ENCODE data around the gene VSX1.

The VSX1 gene

DNA sequence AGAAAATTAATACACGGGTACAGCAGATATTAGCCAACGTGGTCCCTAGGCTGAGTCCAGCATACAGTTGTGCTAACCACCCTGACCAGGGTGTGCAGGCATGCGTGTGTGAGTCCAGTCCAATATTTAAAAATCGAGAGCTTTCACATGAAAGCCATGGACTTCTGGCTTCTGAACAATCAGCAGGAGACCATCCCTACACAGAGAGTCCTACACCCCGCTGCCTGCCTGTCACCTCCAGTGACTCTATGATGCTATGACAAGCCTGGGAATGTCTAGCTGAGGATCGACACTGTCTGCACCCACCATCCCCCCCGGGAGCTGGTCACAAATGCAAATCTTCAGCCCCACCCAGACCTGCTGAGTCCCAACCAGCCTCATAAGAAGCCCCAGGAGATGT is 31.9 kb downstream of the VSX1 start:
- Histone ChIP-seq H2AFZ (ENCODE audit: low read length) (no peak overlapping the region), H3K27me3 (ENCODE audit: control insufficient read depth in 3 of 3, insufficient read depth in 3 of 3, low read depth in 1 of 3, low read length in 3 of 3) (peaks cover 0 to 64% (median 4%) of the 10 kb centered on the region in 3 experiments), H3K14ac (ENCODE audit: low read length) (no peak overlapping the region), H3K4me1 (ENCODE audit: control insufficient read depth in 2 of 2, insufficient read depth in 1 of 2, low read depth in 1 of 2, low read length in 2 of 2) (peaks cover 0 to 2% of the 10 kb centered on the region in 2 donors), H3K79me1 (ENCODE audit: low read depth, low read length) (no peaks in the 10 kb centered on the region), H4K91ac (ENCODE audit: low read depth, low read length, poor library complexity) (no peak overlapping the region), H3K27ac (replicated peaks; ENCODE audit: low read length) (no peak overlapping the region), H2BK5ac (ENCODE audit: low read length) (no peak overlapping the region), H3K4ac (ENCODE audit: low read length) (no peak overlapping the region), H3K36me3 (replicated peaks in 1 of 2; ENCODE audit: control insufficient read depth in 2 of 2, insufficient read depth in 2 of 2, low read length in 2 of 2) (no peaks in the 10 kb centered on the region), H2BK15ac (ENCODE audit: low read length) (no peak overlapping the region), H3K9me3 (replicated peaks in 1 of 2; ENCODE audit: control insufficient read depth in 2 of 2, insufficient read depth in 1 of 2, low read depth in 1 of 2, low read length in 2 of 2) (no peaks in the 10 kb centered on the region), H3K9ac (ENCODE audit: low read depth, low read length, poor library complexity) (no peak overlapping the region), H2BK120ac (ENCODE audit: low read depth, low read length) (no peak overlapping the region), H3K18ac (ENCODE audit: low read length) (no peak overlapping the region), H3K23ac (ENCODE audit: low read depth, low read length, poor library complexity) (no peak overlapping the region), H3K4me3 (ENCODE audit: low read length in 2 of 2) (no peak overlapping the region), H4K8ac (ENCODE audit: low read depth, low read length) (no peak overlapping the region), H2BK12ac (ENCODE audit: low read length) (no peak overlapping the region), H3K4me2 (ENCODE audit: insufficient read depth, low read length, poor library complexity, severe bottlenecking) (no peak overlapping the region), H2AK5ac (ENCODE audit: low read depth, low read length) (no peak overlapping the region)
- DNase-seq (ENCODE audit: low spot score), result no peak
- WGBS, 2 donors (ENCODE audit: extremely low coverage in 2 of 2, insufficient read length in 2 of 2, insufficient replicate concordance in 1 of 2), result no CpG with 5 or more reads among the region's 7 CpGs

DNA sequence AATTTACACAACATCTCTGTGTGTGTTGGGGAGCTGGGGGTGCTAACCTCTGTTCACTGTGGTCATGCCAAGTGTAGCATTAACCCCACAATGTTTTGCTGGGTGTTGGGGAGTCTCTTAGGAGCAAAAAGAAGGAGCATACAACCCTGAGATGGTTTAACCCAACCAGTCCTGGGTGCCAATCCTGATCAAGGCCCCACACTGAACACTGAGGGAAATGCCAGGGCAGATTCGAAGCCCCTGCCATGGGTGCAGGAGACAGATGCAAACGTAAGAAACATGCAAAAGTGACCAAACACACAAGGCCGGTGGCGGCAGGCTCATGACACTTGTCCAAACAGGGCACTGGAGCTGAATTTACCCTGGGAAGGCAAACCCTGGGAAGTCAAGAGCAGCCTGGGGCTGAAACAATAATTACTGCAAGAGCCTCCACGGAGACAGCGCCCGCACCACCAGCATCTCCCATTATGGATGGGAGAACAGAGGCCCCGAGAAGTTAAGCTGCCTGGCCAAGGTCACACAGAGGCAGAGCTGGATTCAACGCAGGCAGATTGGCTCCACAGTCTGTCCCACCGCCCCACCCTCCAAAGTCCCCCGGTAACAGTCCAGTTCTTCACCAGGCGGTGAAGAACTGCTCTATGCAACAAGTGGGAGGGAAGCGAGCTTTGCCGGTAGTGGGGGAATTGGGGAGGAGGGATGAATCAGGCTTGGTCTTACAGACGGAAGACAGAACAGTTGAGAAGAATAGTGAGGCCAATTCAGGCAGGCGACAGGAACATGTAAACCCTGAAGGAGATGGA is 32.5 kb downstream of the VSX1 start:
- no peak for DNase-seq (ENCODE audit: low spot score)
- Histone ChIP-seq H2BK5ac (ENCODE audit: low read length) (no peak overlapping the region), H4K91ac (ENCODE audit: low read depth, low read length, poor library complexity) (no peak overlapping the region), H2BK12ac (ENCODE audit: low read length) (no peak overlapping the region), H3K9ac (ENCODE audit: low read depth, low read length, poor library complexity) (no peak overlapping the region), H4K8ac (ENCODE audit: low read depth, low read length) (no peak overlapping the region), H3K79me1 (ENCODE audit: low read depth, low read length) (no peaks in the 10 kb centered on the region), H2BK15ac (ENCODE audit: low read length) (no peak overlapping the region), H2BK120ac (ENCODE audit: low read depth, low read length) (no peak overlapping the region), H3K27ac (replicated peaks; ENCODE audit: low read length) (no peak overlapping the region), H3K4me2 (ENCODE audit: insufficient read depth, low read length, poor library complexity, severe bottlenecking) (no peak overlapping the region), H2AFZ (ENCODE audit: low read length) (no peak overlapping the region), H3K23ac (ENCODE audit: low read depth, low read length, poor library complexity) (no peak overlapping the region), H3K9me3 (replicated peaks in 1 of 2; ENCODE audit: control insufficient read depth in 2 of 2, insufficient read depth in 1 of 2, low read depth in 1 of 2, low read length in 2 of 2) (no peaks in the 10 kb centered on the region), H3K4me1 (ENCODE audit: control insufficient read depth in 2 of 2, insufficient read depth in 1 of 2, low read depth in 1 of 2, low read length in 2 of 2) (peaks cover 0 to 2% of the 10 kb centered on the region in 2 donors), H2AK5ac (ENCODE audit: low read depth, low read length) (no peak overlapping the region), H3K27me3 (ENCODE audit: control insufficient read depth in 3 of 3, insufficient read depth in 3 of 3, low read depth in 1 of 3, low read length in 3 of 3) (peaks cover 0 to 64% (median 2%) of the 10 kb centered on the region in 3 experiments), H3K4ac (ENCODE audit: low read length) (no peak overlapping the region), H3K18ac (ENCODE audit: low read length) (no peak overlapping the region), H3K14ac (ENCODE audit: low read length) (no peak overlapping the region), H3K36me3 (replicated peaks in 1 of 2; ENCODE audit: control insufficient read depth in 2 of 2, insufficient read depth in 2 of 2, low read length in 2 of 2) (no peaks in the 10 kb centered on the region), H3K4me3 (ENCODE audit: low read length in 2 of 2) (no peak overlapping the region)
- no CpG with 5 or more reads among the region's 16 CpGs for WGBS, 2 donors (ENCODE audit: extremely low coverage in 2 of 2, insufficient read length in 2 of 2, insufficient replicate concordance in 1 of 2)

DNA sequence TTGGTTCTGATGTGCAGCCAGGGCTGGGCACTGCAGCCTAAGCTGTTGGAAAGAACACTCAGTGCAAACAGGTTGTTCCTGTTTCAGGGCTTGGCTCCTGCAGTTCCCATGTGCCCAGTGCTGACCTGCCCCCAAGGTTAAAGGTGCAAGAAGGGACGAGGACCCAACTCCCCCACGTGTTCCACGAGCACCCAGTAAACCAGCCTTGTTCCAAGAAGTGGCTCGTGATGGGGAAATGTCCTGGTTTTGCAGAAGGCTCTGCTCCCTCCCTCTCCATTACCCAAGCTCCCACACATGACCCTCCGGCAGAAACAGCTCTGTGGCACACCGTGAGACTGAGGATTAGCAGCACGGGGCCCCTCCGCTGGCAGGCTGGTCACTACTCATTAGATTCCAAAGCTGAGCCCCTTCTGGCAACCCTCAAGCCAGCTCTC is 33.4 kb downstream of the VSX1 start:
- no peak overlapping the region for H3K4me2 ChIP-seq (ENCODE audit: insufficient read depth, low read length, poor library complexity, severe bottlenecking)
- no peak overlapping the region for H3K27ac ChIP-seq (replicated peaks; ENCODE audit: low read length)
- no peaks in the 10 kb centered on the region for H3K9me3 ChIP-seq (replicated peaks in 1 of 2; ENCODE audit: control insufficient read depth in 2 of 2, insufficient read depth in 1 of 2, low read depth in 1 of 2, low read length in 2 of 2)
- WGBS, 2 donors (ENCODE audit: extremely low coverage in 2 of 2, insufficient read length in 2 of 2, insufficient replicate concordance in 1 of 2), result no CpG with 5 or more reads among the region's 8 CpGs
- no peak overlapping the region for H4K91ac ChIP-seq (ENCODE audit: low read depth, low read length, poor library complexity)
- no peak overlapping the region for H3K23ac ChIP-seq (ENCODE audit: low read depth, low read length, poor library complexity)
- no peak overlapping the region for H2BK5ac ChIP-seq (ENCODE audit: low read length)
- H2BK15ac ChIP-seq (ENCODE audit: low read length), result no peak overlapping the region
- H3K79me1 ChIP-seq (ENCODE audit: low read depth, low read length), result no peaks in the 10 kb centered on the region
- H4K8ac ChIP-seq (ENCODE audit: low read depth, low read length), result no peak overlapping the region
- peaks cover 0 to 2% of the 10 kb centered on the region in 2 donors for H3K4me1 ChIP-seq (ENCODE audit: control insufficient read depth in 2 of 2, insufficient read depth in 1 of 2, low read depth in 1 of 2, low read length in 2 of 2)
- no peak overlapping the region for H2BK12ac ChIP-seq (ENCODE audit: low read length)
- H3K4ac ChIP-seq (ENCODE audit: low read length), result no peak overlapping the region
- H3K36me3 ChIP-seq (replicated peaks in 1 of 2; ENCODE audit: control insufficient read depth in 2 of 2, insufficient read depth in 2 of 2, low read length in 2 of 2), result no peaks in the 10 kb centered on the region
- no peak overlapping the region for H3K14ac ChIP-seq (ENCODE audit: low read length)
- no peak overlapping the region for H3K4me3 ChIP-seq (ENCODE audit: low read length in 2 of 2)
- no peak for DNase-seq (ENCODE audit: low spot score)
- H3K27me3 ChIP-seq (ENCODE audit: control insufficient read depth in 3 of 3, insufficient read depth in 3 of 3, low read depth in 1 of 3, low read length in 3 of 3), result peaks cover 0 to 62% (median 0%) of the 10 kb centered on the region in 3 experiments
- no peak overlapping the region for H3K18ac ChIP-seq (ENCODE audit: low read length)
- H2BK120ac ChIP-seq (ENCODE audit: low read depth, low read length), result no peak overlapping the region
- no peak overlapping the region for H3K9ac ChIP-seq (ENCODE audit: low read depth, low read length, poor library complexity)
- H2AK5ac ChIP-seq (ENCODE audit: low read depth, low read length), result no peak overlapping the region
- H2AFZ ChIP-seq (ENCODE audit: low read length), result no peak overlapping the region

DNA sequence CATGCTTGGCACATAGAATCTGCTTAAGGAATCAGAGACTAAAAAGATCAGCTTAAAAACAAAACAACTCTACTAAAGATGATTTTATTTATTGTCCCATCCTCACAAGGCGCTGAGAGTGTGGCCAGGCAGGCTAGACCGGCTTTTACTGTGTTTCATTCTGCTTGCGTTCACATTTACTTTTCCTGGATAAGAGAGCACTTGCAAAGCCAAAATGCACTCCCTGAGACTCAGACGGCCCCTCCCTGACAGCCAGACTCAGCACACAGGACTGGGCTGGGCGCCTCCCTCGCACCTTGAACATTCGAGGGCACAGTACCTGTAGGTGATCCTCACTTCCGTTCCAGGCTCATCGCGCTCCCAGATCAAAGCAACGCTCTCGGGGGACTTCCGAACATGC is 34.2 kb downstream of the VSX1 start:
- no peak overlapping the region for H2BK15ac ChIP-seq (ENCODE audit: low read length)
- no peak for DNase-seq (ENCODE audit: low spot score)
- H2AK5ac ChIP-seq (ENCODE audit: low read depth, low read length), result no peak overlapping the region
- no peak overlapping the region for H2BK5ac ChIP-seq (ENCODE audit: low read length)
- H3K36me3 ChIP-seq (replicated peaks in 1 of 2; ENCODE audit: control insufficient read depth in 2 of 2, insufficient read depth in 2 of 2, low read length in 2 of 2), result no peaks in the 10 kb centered on the region
- no peak overlapping the region for H3K27ac ChIP-seq (replicated peaks; ENCODE audit: low read length)
- no peak overlapping the region for H4K8ac ChIP-seq (ENCODE audit: low read depth, low read length)
- H3K9me3 ChIP-seq (replicated peaks in 1 of 2; ENCODE audit: control insufficient read depth in 2 of 2, insufficient read depth in 1 of 2, low read depth in 1 of 2, low read length in 2 of 2), result no peaks in the 10 kb centered on the region
- H3K27me3 ChIP-seq (ENCODE audit: control insufficient read depth in 3 of 3, insufficient read depth in 3 of 3, low read depth in 1 of 3, low read length in 3 of 3), result peaks cover 0 to 63% (median 0%) of the 10 kb centered on the region in 3 experiments
- no peak overlapping the region for H3K23ac ChIP-seq (ENCODE audit: low read depth, low read length, poor library complexity)
- H2AFZ ChIP-seq (ENCODE audit: low read length), result no peak overlapping the region
- no peak overlapping the region for H2BK12ac ChIP-seq (ENCODE audit: low read length)
- peak overlapping the region in 1 of 2 donors; percentile 16 for H3K4me3 ChIP-seq (ENCODE audit: low read length in 2 of 2)
- H4K91ac ChIP-seq (ENCODE audit: low read depth, low read length, poor library complexity), result no peak overlapping the region
- no peak overlapping the region for H3K4ac ChIP-seq (ENCODE audit: low read length)
- H3K14ac ChIP-seq (ENCODE audit: low read length), result no peak overlapping the region
- H3K79me1 ChIP-seq (ENCODE audit: low read depth, low read length), result no peaks in the 10 kb centered on the region
- H2BK120ac ChIP-seq (ENCODE audit: low read depth, low read length), result no peak overlapping the region
- peaks cover 2 to 4% of the 10 kb centered on the region in 2 donors for H3K4me1 ChIP-seq (ENCODE audit: control insufficient read depth in 2 of 2, insufficient read depth in 1 of 2, low read depth in 1 of 2, low read length in 2 of 2)
- no peak overlapping the region for H3K4me2 ChIP-seq (ENCODE audit: insufficient read depth, low read length, poor library complexity, severe bottlenecking)
- no CpG with 5 or more reads among the region's 13 CpGs for WGBS, 2 donors (ENCODE audit: extremely low coverage in 2 of 2, insufficient read length in 2 of 2, insufficient replicate concordance in 1 of 2)
- no peak overlapping the region for H3K18ac ChIP-seq (ENCODE audit: low read length)
- no peak overlapping the region for H3K9ac ChIP-seq (ENCODE audit: low read depth, low read length, poor library complexity)

Data from neuronal stem cell (in vitro differentiated cells).